ENCODE data around the gene SDK1. TPM values are rescaled to one million over a fixed set of nuclear protein-coding genes. Genes with fewer than 3 reads are reported as not detected.

SDK1 gene
- total and polyA plus RNA-seq, 2 of the 8 experiments (the other 6 are each of a cell fraction or from before 2014, with no cell fraction given): 3.3 to 7.2 TPM

DNA sequence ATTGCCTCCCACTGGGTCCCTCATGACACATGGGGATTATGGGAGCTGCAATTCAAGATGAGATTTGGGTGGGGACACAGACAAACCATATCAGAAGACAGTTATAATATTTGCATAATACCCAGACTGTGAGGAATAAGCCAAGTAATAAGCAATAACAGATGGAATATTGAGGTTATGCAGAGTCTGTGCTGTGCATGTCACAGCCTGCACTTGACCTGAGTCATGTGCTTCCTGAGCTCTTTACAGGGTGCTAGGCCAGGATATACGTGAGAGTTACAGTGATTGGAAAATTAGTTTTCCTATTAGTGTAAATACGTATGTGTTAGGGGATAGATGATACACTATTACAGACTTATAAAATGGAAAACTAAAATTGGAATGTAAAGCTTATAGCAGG, 288.7 kb downstream of the SDK1 start (continued):
- TF ChIP-seq TAF7 (optimal IDR thresholded peaks at IDR 0.05; ENCODE audit: borderline replicate concordance, low read depth, low read length): no peak
- no peak for TF ChIP-seq POLR2AphosphoS5 (IDR thresholded peaks at IDR 0.05; ENCODE audit: low read depth, low read length)
- no peak for TF ChIP-seq KDM1A (IDR thresholded peaks at IDR 0.05; ENCODE audit: borderline replicate concordance, low read length)
